Stomach (tissue), 9 donors: ENCODE measurements around the gene SQSTM1. TPM values are rescaled to one million over a fixed set of nuclear protein-coding genes. Genes with fewer than 3 reads are reported as not detected.

Experiments
- DNase-seq, 2 donors: peaks; one replicate each; pipeline versions ENCODE4 v3.0.0 to v3.0.0-alpha.2; 2013 to 2019
- H3K27ac ChIP-seq, 5 donors: fragments of 200-600 bp in 4 of 5; sonication (generic) in 4 of 5; one replicate each; pipeline ENCODE4 v1.5.1; 2013 to 2019; ENCODE audit warnings: mild to moderate bottlenecking in 1 of 5, moderate library complexity in 1 of 5
- H3K27me3 ChIP-seq, 3 donors: fragments of 200-600 bp; sonication (generic); one replicate each; pipeline ENCODE4 v1.5.1; 2017 to 2019; ENCODE audit warnings: mixed run types in 1 of 3
- H3K36me3 ChIP-seq, 4 donors: fragments of 200-600 bp; sonication (generic); 1 replicate in 3 of 4; 2 replicates in 1 of 4; pipeline ENCODE4 v1.5.1; 2016 to 2019
- H3K4me1 ChIP-seq, 4 donors: fragments of 200-600 bp; sonication (generic); one replicate each; pipeline ENCODE4 v1.5.1; 2016 to 2019
- H3K4me3 ChIP-seq, 4 donors: fragments of 200-600 bp; sonication (generic) in 3 of 4; one replicate each; pipeline ENCODE4 v1.5.1; 2016 to 2019; ENCODE audit warnings: mild to moderate bottlenecking in 1 of 4
- H3K9me3 ChIP-seq, 4 donors: fragments of 200-600 bp; sonication (generic); one replicate each; pipeline ENCODE4 v1.5.1; 2016 to 2019
- CTCF ChIP-seq, 7 experiments: fragments of 450-650 bp in 4 of 7; fragments of 200-600 bp in 3 of 7; sonication (generic) in 3 of 7; IDR thresholded peaks; one replicate each; pipeline ENCODE4 v1.5.1; 2016 to 2019; ENCODE audit warnings: antibody characterized with exemption in 7 of 7, control low read depth in 2 of 7, mild to moderate bottlenecking in 1 of 7
- EP300 ChIP-seq: sonication (generic); formaldehyde crosslinking; IDR thresholded peaks from one replicate; pipeline ENCODE4 v1.6.1; 2017; ENCODE audit warnings: antibody characterized with exemption
- POLR2A ChIP-seq, 4 donors: fragments of 450-650 bp; IDR thresholded peaks; one replicate each; pipeline ENCODE4 v1.6.1; 2016; ENCODE audit warnings: antibody characterized with exemption in 4 of 4, control low read depth in 2 of 4, mild to moderate bottlenecking in 1 of 4, moderate library complexity in 1 of 4
- POLR2AphosphoS5 ChIP-seq, 3 donors: sonication (generic); formaldehyde crosslinking; IDR thresholded peaks; one replicate each; pipeline ENCODE4 v1.6.1; 2016; ENCODE audit warnings: antibody characterized with exemption in 3 of 3
- WGBS, 5 donors: extraction: QIAGEN DNeasy Blood & Tissue Kit in 3 of 5; methylation state at CpG; one replicate each; pipeline versions ENCODE4 v1.1.5 to v1.1.7; 2013 to 2018; 5-methylcytosine and 5-hydroxymethylcytosine counted together
- intact Hi-C: fragments of 100-400 bp; cut with DNase I; formaldehyde crosslinking; loops from one replicate; pipeline ENCODE4 v1.15.1; 2023; ENCODE audit warnings: low total_unique reads
- polyA plus RNA-seq, 3 donors: library from polyadenylated mRNA; stranded (reverse); fragments of 200-250 nt; gene quantifications; one replicate each; pipeline ENCODE4 v1.2.3, GENCODE V29; 2013
- total RNA-seq, 5 donors: library from RNA; depleted of rRNA; stranded (reverse); fragments of >200 nt; gene quantifications; one replicate each; pipeline versions ENCODE4 v1.1.0 to v1.2.3, GENCODE V29; 2014 to 2016
- donor health status: healthy with polysubstance abuse.
- donor health status: Bipolar disorder and iron deficiency.
- donor health status: healthy.

SQSTM1 gene
- total and polyA plus RNA-seq, 8 donors, result 163 to 693 (median 356) TPM

GRCh38 chr5:179822444-179822990 is 1.8 kb downstream of the SQSTM1 start:
- peak overlapping the region; percentile 6 to 100 (median 93) for H3K27ac ChIP-seq
- peaks cover 41 to 56% (median 53%) of the 10 kb centered on the region in 4 donors for H3K36me3 ChIP-seq
- H3K4me1 ChIP-seq, result peaks cover 62 to 88% (median 86%) of the 10 kb centered on the region in 4 donors
- intact Hi-C loops, result no loop called here
- no peaks in the 10 kb centered on the region for H3K9me3 ChIP-seq
- no peak for DNase-seq
- WGBS, 5 donors, result 20 to 47% (median 28%) methylated on average over 7 to 8 of the region's 8 CpGs
- TF ChIP-seq CTCF (IDR thresholded peaks at IDR 0.05), result no peak
- TF ChIP-seq POLR2A (IDR thresholded peaks at IDR 0.05), result no peak
- no peak for TF ChIP-seq EP300
- TF ChIP-seq POLR2AphosphoS5 (IDR thresholded peaks at IDR 0.05), result no peak
- H3K4me3 ChIP-seq, result peak overlapping the region; percentile 65 to 100 (median 90)
- no peaks in the 10 kb centered on the region for H3K27me3 ChIP-seq

GRCh38 chr5:179823937-179824744 is 3.4 kb downstream of the SQSTM1 start:
- intact Hi-C loops, result no loop called here
- Histone ChIP-seq H3K9me3 (no peaks in the 10 kb centered on the region), H3K4me1 (peaks cover 49 to 84% (median 81%) of the 10 kb centered on the region in 4 donors), H3K27ac (peak overlapping the region in 2 of 5 donors; percentile 4 to 12), H3K4me3 (peak overlapping the region in 3 of 4 donors; percentile 9 to 96 (median 65)), H3K27me3 (no peaks in the 10 kb centered on the region), H3K36me3 (peaks cover 58 to 72% (median 69%) of the 10 kb centered on the region in 4 donors)
- WGBS, 5 donors, result 71 to 82% (median 77%) methylated on average over 11 to 22 of the region's 22 CpGs
- TF ChIP-seq EP300, result no peak
- peak in 2 of 3 donors; percentile 3 to 16 for TF ChIP-seq POLR2AphosphoS5 (IDR thresholded peaks at IDR 0.05)
- no peak for DNase-seq

- Histone ChIP-seq H3K27ac (peak overlapping the region in 1 of 5 donors; percentile 12), H3K36me3 (peaks cover 64 to 78% (median 75%) of the 10 kb centered on the region in 4 donors), H3K4me3 (peak overlapping the region in 2 of 4 donors; percentile 15 to 96), H3K4me1 (peaks cover 43 to 84% (median 77%) of the 10 kb centered on the region in 4 donors), H3K27me3 (no peaks in the 10 kb centered on the region), H3K9me3 (no peaks in the 10 kb centered on the region)
- WGBS, 5 donors, result 61 to 75% (median 64%) methylated on average over 3 of the region's 3 CpGs
- no peak for TF ChIP-seq POLR2A (IDR thresholded peaks at IDR 0.05)
- TF ChIP-seq EP300, result no peak
- TF ChIP-seq POLR2AphosphoS5 (IDR thresholded peaks at IDR 0.05), result no peak
- TF ChIP-seq CTCF (IDR thresholded peaks at IDR 0.05), result no peak
- intact Hi-C loops, result no loop called here
- DNase-seq, result no peak
Measured at GRCh38 chr5:179824745-179825112, 4.0 kb downstream of the SQSTM1 start.

GRCh38 chr5:179825655-179826182 is 5.0 kb downstream of the SQSTM1 start:
- TF ChIP-seq POLR2AphosphoS5 (IDR thresholded peaks at IDR 0.05) (peak in 1 of 3 donors; percentile 3), EP300 (no peak)
- Histone ChIP-seq H3K27me3 (no peaks in the 10 kb centered on the region), H3K4me1 (peaks cover 36 to 84% (median 73%) of the 10 kb centered on the region in 4 donors), H3K4me3 (peak overlapping the region in 2 of 4 donors; percentile 15 to 96), H3K36me3 (peaks cover 73 to 88% (median 85%) of the 10 kb centered on the region in 4 donors), H3K27ac (peak overlapping the region in 1 of 5 donors; percentile 59), H3K9me3 (no peaks in the 10 kb centered on the region)
- WGBS, 5 donors, result 56 to 76% (median 64%) methylated on average over 13 of the region's 13 CpGs
- intact Hi-C loops, result no loop called here
- peak in 1 of 2 donors; percentile 61 for DNase-seq

GRCh38 chr5:179827680-179828079 is 7.0 kb downstream of the SQSTM1 start:
- intact Hi-C loops, result no loop called here
- WGBS, 5 donors, result 48 to 69% (median 54%) methylated on average over 7 to 9 of the region's 9 CpGs
- Histone ChIP-seq H3K36me3 (peaks cover 93 to 100% (median 100%) of the 10 kb centered on the region in 4 donors), H3K4me3 (peak overlapping the region in 1 of 4 donors; percentile 7), H3K27me3 (no peaks in the 10 kb centered on the region), H3K27ac (peak overlapping the region in 4 of 5 donors; percentile 45 to 61 (median 58)), H3K4me1 (peaks cover 30 to 94% (median 66%) of the 10 kb centered on the region in 4 donors), H3K9me3 (no peaks in the 10 kb centered on the region)
- peak in 1 of 2 donors; percentile 72 for DNase-seq
- peak in 1 of 3 donors; percentile 43 for TF ChIP-seq POLR2AphosphoS5 (IDR thresholded peaks at IDR 0.05)
- no peak for TF ChIP-seq EP300
